Thyroid gland (tissue), 4 donors: ENCODE results near the gene VPS26B.
A peak's percentile ranks its signal among the peaks of the same experiment; 100 is the strongest.

Experiments
- CTCF ChIP-seq, 6 experiments: fragments of 200-600 bp in 3 of 6; fragments of 450-650 bp in 3 of 6; sonication (generic) in 3 of 6; IDR thresholded peaks; one replicate each; pipeline ENCODE4 v1.5.1; 2016 to 2019; ENCODE audit warnings: antibody characterized with exemption in 6 of 6, mild to moderate bottlenecking in 2 of 6, inconsistent platforms in 1 of 6, moderate library complexity in 1 of 6
- POLR2A ChIP-seq, 2 donors: fragments of 450-650 bp; IDR thresholded peaks; one replicate each; pipeline ENCODE4 v1.6.1; 2017; ENCODE audit warnings: antibody characterized with exemption in 2 of 2, mild to moderate bottlenecking in 2 of 2, moderate library complexity in 1 of 2

GRCh38 chr11:134244593-134244992 lies 20.1 kb downstream of the VPS26B start:
- TF ChIP-seq CTCF (IDR thresholded peaks at IDR 0.05) (peak in 1 of 6 experiments; percentile 34), POLR2A (IDR thresholded peaks at IDR 0.05) (no peak)
